Measurements from ENCODE around the gene C5orf34.
"Not testable (repeated sequence)": the region's sequence is repeated elsewhere in the genome, so short reads cannot be mapped to it uniquely, and the experiment has no call there.

C5orf34 gene

DNA sequence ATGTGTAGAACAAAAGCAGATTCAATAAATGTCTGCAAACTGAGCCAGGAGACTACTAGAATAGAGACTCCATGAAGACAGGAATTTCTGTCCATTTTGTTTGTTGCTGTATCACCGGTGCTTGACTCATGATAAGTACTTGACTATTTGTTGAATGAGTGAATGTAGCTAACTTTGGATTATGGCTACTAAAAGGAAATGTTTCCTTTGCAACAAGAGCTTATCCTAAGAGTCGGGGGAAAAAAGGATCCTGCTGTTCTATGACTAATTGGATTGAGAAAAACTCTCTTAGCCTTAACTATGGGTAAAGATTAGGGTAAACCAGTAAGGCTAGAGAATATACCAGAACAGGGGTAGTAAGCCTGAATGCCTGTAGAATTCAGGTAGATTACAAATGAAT, 38.4 kb upstream of the C5orf34 start:
- Histone ChIP-seq H3K4me1 (ENCODE audit: control insufficient read depth, insufficient read depth, low read length) (no peaks in the 10 kb centered on the region), H3K4me3 (ENCODE audit: low read length) (no peak overlapping the region), H3K27me3 (ENCODE audit: control insufficient read depth, insufficient read depth, low read length) (0 out of 2 replicates have a peak, but pooled peaks cover 2% of the 10 kb centered on the region), H3K27ac (ENCODE audit: low read length) (no peak overlapping the region), H3K9me3 (ENCODE audit: control insufficient read depth, insufficient read depth, low read length) (no peaks in the 10 kb centered on the region), H3K36me3 (ENCODE audit: control insufficient read depth, insufficient read depth, low read length) (no peaks in the 10 kb centered on the region; the same call in 1 of the 2 replicates)
- WGBS (ENCODE audit: insufficient coverage, insufficient read length), result no CpG with 5 or more reads among the region's 2 CpGs
- no peak for DNase-seq (ENCODE audit: low read depth, low spot score)

DNA sequence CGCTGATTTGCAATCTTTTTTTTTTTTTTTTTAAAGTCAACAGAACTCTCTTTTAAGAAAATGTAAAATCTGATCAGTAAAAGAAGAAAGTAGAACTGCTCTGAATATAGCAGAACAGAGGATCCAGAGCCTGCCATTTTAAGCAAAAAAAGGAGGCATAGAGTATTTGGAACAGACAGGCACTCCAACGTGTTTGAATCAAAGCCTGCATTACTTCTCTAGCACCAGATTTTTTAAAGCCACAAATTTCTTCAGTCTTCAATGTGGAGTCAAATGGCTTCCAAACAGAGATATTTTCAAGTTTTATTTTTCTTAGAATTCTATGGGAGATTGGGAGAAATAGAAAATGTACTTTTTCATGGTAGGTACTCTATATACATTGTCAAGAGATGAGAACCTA, 36.8 kb upstream of the C5orf34 start:
- H3K36me3 ChIP-seq (ENCODE audit: control insufficient read depth, insufficient read depth, low read length), result peaks cover under 1% of the 10 kb centered on the region; the same call in 1 of the 2 replicates
- DNase-seq (ENCODE audit: low read depth, low spot score), result no peak
- no peaks in the 10 kb centered on the region for H3K27me3 ChIP-seq (ENCODE audit: control insufficient read depth, insufficient read depth, low read length)
- H3K27ac ChIP-seq (ENCODE audit: low read length), result no peak overlapping the region
- WGBS (ENCODE audit: insufficient coverage, insufficient read length), result no CpG with 5 or more reads among the region's 2 CpGs
- no peak overlapping the region for H3K4me3 ChIP-seq (ENCODE audit: low read length)
- no peaks in the 10 kb centered on the region for H3K4me1 ChIP-seq (ENCODE audit: control insufficient read depth, insufficient read depth, low read length)
- H3K9me3 ChIP-seq (ENCODE audit: control insufficient read depth, insufficient read depth, low read length), result no peaks in the 10 kb centered on the region

DNA sequence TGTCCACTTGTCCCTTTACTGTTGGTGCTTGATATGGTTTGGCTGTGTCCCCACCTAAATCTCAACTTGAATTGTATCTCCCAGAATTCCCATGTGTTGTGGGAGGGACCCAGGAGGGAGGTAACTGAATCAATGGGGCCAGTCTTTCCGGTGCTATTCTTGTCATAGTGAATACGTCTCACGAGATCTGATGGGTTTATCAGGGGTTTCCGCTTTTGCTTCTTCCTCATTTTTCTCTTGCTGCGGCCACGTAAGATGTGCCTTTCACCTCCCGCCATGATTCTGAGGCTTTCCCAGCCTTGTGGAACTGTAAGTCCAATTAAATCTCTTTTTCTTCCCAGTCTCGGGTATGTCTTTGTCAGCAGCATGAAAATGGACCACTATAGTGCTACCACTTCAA, 34.3 kb upstream of the C5orf34 start:
- not testable (repeated sequence) for H3K4me1 ChIP-seq (ENCODE audit: control insufficient read depth, insufficient read depth, low read length); H3K27me3 ChIP-seq (ENCODE audit: control insufficient read depth, insufficient read depth, low read length); H3K9me3 ChIP-seq (ENCODE audit: control insufficient read depth, insufficient read depth, low read length); H3K27ac ChIP-seq (ENCODE audit: low read length); H3K4me3 ChIP-seq (ENCODE audit: low read length); DNase-seq (ENCODE audit: low read depth, low spot score)
- H3K36me3 ChIP-seq (ENCODE audit: control insufficient read depth, insufficient read depth, low read length), result peaks cover 11% of the 10 kb centered on the region; the same call in 1 of the 2 replicates
- WGBS (ENCODE audit: insufficient coverage, insufficient read length), result no CpG with 5 or more reads among the region's 8 CpGs

DNA sequence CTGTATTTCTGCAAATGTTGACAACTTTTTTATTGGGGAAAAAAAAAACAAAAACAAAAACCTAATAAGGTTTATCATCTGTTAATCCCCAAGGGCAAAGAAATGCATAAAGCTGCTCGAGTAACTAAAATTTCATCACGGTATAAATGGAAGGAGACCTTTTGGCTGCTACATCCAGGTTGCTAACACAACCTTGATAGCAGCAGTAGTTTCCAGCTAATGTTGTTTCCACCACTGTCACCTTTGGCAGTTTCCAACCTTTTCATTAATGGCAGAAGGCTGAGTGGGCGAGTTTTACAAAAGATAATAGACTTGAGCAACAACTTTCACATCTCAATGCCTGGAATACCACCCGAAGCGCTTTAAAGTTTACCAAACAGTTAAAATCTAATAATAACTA, 33.4 kb upstream of the C5orf34 start:
- Histone ChIP-seq H3K9me3 (ENCODE audit: control insufficient read depth, insufficient read depth, low read length) (no peaks in the 10 kb centered on the region), H3K4me1 (ENCODE audit: control insufficient read depth, insufficient read depth, low read length) (no peaks in the 10 kb centered on the region), H3K36me3 (ENCODE audit: control insufficient read depth, insufficient read depth, low read length) (peaks cover 11% of the 10 kb centered on the region; the same call in 1 of the 2 replicates), H3K27ac (ENCODE audit: low read length) (no peak overlapping the region), H3K27me3 (ENCODE audit: control insufficient read depth, insufficient read depth, low read length) (no peaks in the 10 kb centered on the region), H3K4me3 (ENCODE audit: low read length) (no peak overlapping the region)
- no CpG with 5 or more reads among the region's 5 CpGs for WGBS (ENCODE audit: insufficient coverage, insufficient read length)
- no peak for DNase-seq (ENCODE audit: low read depth, low spot score)

DNA sequence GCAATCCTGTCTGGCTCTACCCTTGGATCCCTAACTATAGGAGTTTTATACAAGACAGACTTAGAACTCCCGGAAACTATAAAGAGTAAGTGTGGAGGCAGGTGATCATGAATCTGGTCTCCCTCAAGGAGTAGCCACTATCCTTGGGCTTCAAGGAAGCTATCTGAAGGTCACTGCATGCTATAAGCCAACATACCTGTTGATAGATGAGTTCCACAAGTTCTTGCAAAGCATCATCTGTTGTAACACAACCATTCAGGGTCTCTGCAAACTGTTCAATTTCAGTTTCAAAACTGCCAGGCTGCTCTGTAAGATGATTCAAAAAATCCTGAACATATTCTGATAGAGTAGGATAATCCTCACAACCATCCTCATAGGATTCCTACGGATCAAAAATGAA, 32.6 kb upstream of the C5orf34 start:
- no peak overlapping the region for H3K27ac ChIP-seq (ENCODE audit: low read length)
- WGBS (ENCODE audit: insufficient coverage, insufficient read length), result no CpG with 5 or more reads among the region's 2 CpGs
- no peaks in the 10 kb centered on the region for H3K4me1 ChIP-seq (ENCODE audit: control insufficient read depth, insufficient read depth, low read length)
- H3K4me3 ChIP-seq (ENCODE audit: low read length), result no peak overlapping the region
- no peaks in the 10 kb centered on the region for H3K9me3 ChIP-seq (ENCODE audit: control insufficient read depth, insufficient read depth, low read length)
- H3K27me3 ChIP-seq (ENCODE audit: control insufficient read depth, insufficient read depth, low read length), result no peaks in the 10 kb centered on the region
- DNase-seq (ENCODE audit: low read depth, low spot score), result no peak
- H3K36me3 ChIP-seq (ENCODE audit: control insufficient read depth, insufficient read depth, low read length), result peaks cover 11% of the 10 kb centered on the region; the same call in 1 of the 2 replicates

DNA sequence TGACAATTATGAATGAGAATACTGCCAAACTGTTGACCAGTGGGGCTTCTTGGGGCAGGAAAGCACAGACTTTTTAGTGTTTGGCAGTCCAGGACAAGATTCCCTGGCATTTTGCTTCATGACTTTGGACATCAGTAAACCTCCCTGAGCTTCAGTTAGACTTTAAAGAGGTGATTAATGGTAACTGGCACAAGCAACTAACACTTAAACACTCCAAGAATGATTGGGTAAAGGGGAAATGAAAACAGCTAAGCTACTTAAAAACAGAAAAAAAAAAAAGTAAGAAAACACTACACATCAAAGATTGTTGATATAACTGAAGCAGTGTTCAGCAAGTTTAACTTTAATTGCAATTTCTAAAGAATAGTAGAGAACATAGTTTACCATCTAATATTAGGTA, 28.5 kb upstream of the C5orf34 start:
- Histone ChIP-seq H3K4me1 (ENCODE audit: control insufficient read depth, insufficient read depth, low read length) (no peaks in the 10 kb centered on the region), H3K36me3 (ENCODE audit: control insufficient read depth, insufficient read depth, low read length) (peaks cover 13% of the 10 kb centered on the region; the same call in 1 of the 2 replicates), H3K4me3 (ENCODE audit: low read length) (no peak overlapping the region), H3K27ac (ENCODE audit: low read length) (no peak overlapping the region), H3K27me3 (ENCODE audit: control insufficient read depth, insufficient read depth, low read length) (no peaks in the 10 kb centered on the region), H3K9me3 (ENCODE audit: control insufficient read depth, insufficient read depth, low read length) (no peaks in the 10 kb centered on the region)
- DNase-seq (ENCODE audit: low read depth, low spot score), result no peak

DNA sequence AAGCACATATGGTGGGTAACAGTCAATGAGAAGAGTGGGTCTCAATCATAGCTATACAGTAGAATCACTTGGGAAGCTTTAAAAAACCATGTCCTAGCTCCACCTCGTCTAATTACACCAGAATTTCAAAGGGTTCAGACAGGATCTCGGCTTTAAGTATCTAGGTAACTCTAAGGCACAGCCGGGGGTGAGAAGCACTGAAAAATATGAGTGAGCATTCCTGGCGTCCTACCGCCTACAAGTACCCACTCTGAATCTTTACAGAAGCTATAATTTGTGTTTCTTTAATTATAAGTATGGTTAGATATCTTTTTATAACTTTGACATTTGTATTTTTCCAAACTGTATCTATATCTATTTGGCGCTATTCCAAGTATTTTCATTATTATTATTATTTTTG, 25.8 kb upstream of the C5orf34 start:
- Histone ChIP-seq H3K4me1 (ENCODE audit: control insufficient read depth, insufficient read depth, low read length) (no peaks in the 10 kb centered on the region), H3K4me3 (ENCODE audit: low read length) (no peak overlapping the region), H3K27ac (ENCODE audit: low read length) (no peak overlapping the region), H3K36me3 (ENCODE audit: control insufficient read depth, insufficient read depth, low read length) (peaks cover 9% of the 10 kb centered on the region; the same call in 1 of the 2 replicates), H3K9me3 (ENCODE audit: control insufficient read depth, insufficient read depth, low read length) (no peaks in the 10 kb centered on the region), H3K27me3 (ENCODE audit: control insufficient read depth, insufficient read depth, low read length) (no peaks in the 10 kb centered on the region)
- DNase-seq (ENCODE audit: low read depth, low spot score), result no peak
- no CpG with 5 or more reads among the region's 6 CpGs for WGBS (ENCODE audit: insufficient coverage, insufficient read length)

DNA sequence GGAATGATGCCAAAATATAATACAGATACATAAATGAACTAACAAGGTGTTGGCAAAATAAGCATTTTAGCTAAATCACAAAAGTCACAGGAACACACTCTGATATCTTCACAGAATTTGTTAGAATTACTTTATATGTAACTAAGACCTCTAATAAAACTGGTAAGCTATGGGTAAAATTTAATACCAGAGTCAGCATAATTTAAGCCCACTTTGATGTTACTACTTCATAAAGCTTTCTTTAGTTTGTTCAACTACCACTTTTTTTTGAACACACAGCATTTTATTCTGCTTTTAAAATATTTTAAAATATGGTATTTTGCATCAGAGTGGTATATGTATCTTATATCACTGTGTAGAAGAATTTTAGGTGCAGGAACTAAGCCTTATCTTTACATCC, 22.0 kb upstream of the C5orf34 start:
- Histone ChIP-seq H3K9me3 (ENCODE audit: control insufficient read depth, insufficient read depth, low read length) (no peaks in the 10 kb centered on the region), H3K4me1 (ENCODE audit: control insufficient read depth, insufficient read depth, low read length) (no peaks in the 10 kb centered on the region), H3K27me3 (ENCODE audit: control insufficient read depth, insufficient read depth, low read length) (no peaks in the 10 kb centered on the region), H3K36me3 (ENCODE audit: control insufficient read depth, insufficient read depth, low read length) (peaks cover 10% of the 10 kb centered on the region; the same call in 1 of the 2 replicates), H3K27ac (ENCODE audit: low read length) (no peak overlapping the region), H3K4me3 (ENCODE audit: low read length) (no peak overlapping the region)
- no peak for DNase-seq (ENCODE audit: low read depth, low spot score)

DNA sequence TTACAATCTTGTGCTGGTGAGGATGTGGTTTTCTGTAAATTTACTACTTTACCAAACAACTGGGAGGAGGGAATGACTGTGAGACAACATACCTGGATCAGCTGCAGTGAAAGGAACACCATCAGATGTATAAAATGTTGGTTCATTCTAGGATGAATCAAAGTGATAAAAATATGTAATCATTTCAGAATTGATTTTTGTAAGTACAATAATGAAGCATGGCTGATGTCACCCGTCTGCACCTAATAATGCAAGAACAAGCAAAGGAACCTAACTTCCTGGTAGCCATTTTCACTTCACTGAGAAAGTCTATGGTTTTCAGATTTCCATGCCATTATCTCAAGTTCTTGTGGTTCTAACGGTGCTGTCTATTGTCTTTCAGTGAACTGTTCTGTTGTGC, 18.7 kb upstream of the C5orf34 start:
- H3K9me3 ChIP-seq (ENCODE audit: control insufficient read depth, insufficient read depth, low read length), result no peaks in the 10 kb centered on the region
- no peak overlapping the region for H3K27ac ChIP-seq (ENCODE audit: low read length)
- H3K4me3 ChIP-seq (ENCODE audit: low read length), result no peak overlapping the region
- H3K4me1 ChIP-seq (ENCODE audit: control insufficient read depth, insufficient read depth, low read length), result no peaks in the 10 kb centered on the region
- H3K27me3 ChIP-seq (ENCODE audit: control insufficient read depth, insufficient read depth, low read length), result no peaks in the 10 kb centered on the region
- DNase-seq (ENCODE audit: low read depth, low spot score), result no peak
- no CpG with 5 or more reads among the region's 2 CpGs for WGBS (ENCODE audit: insufficient coverage, insufficient read length)
- H3K36me3 ChIP-seq (ENCODE audit: control insufficient read depth, insufficient read depth, low read length), result peaks cover 13% of the 10 kb centered on the region; the same call in 1 of the 2 replicates

DNA sequence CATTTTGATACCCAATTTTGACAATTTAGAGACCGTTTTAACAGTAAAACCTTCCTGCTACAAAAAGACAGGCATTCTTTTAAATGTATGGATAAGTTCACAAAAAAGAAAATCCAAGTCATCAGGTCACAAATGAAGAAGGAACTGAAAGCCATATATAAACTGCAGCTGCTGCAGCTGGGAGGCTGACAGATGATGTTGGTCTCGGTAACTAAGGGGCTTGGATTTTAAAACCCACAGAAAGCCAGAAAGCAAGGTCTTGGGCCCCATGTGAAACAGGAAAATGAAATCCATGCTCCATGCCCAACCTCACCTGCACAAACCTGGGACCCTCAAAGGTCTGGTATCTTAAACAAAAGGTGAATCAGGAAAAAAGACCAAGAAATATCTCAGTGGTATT, 15.7 kb upstream of the C5orf34 start:
- no peaks in the 10 kb centered on the region for H3K4me1 ChIP-seq (ENCODE audit: control insufficient read depth, insufficient read depth, low read length)
- peaks cover 13% of the 10 kb centered on the region; the same call in 1 of the 2 replicates for H3K36me3 ChIP-seq (ENCODE audit: control insufficient read depth, insufficient read depth, low read length)
- no peak for DNase-seq (ENCODE audit: low read depth, low spot score)
- WGBS (ENCODE audit: insufficient coverage, insufficient read length), result no CpG with 5 or more reads among the region's 2 CpGs
- H3K27ac ChIP-seq (ENCODE audit: low read length), result no peak overlapping the region
- no peaks in the 10 kb centered on the region for H3K9me3 ChIP-seq (ENCODE audit: control insufficient read depth, insufficient read depth, low read length)
- no peaks in the 10 kb centered on the region for H3K27me3 ChIP-seq (ENCODE audit: control insufficient read depth, insufficient read depth, low read length)
- no peak overlapping the region for H3K4me3 ChIP-seq (ENCODE audit: low read length)

DNA sequence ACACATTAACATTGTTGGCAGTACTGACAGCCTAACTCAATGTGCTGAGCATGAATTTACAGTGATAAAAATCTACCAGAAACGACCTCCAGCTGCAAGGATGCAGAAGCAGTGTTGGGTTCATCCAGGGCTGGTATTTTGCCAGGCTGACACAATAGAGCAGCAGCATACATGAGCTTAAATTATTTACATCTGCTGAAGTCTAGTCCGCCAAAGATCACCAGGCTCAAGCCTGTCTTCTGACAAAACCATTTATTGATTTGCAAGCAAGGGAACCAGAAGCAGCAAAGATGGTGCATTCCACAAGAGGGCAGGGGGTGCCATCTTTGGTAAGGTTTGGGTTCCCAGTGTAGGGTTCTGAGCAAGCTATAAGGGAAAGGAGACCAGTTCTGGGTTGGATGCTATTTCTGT, 8.7 kb upstream of the C5orf34 start:
- no peaks in the 10 kb centered on the region for H3K27me3 ChIP-seq (ENCODE audit: control insufficient read depth, insufficient read depth, low read length)
- no peaks in the 10 kb centered on the region for H3K4me1 ChIP-seq (ENCODE audit: control insufficient read depth, insufficient read depth, low read length)
- WGBS (ENCODE audit: insufficient coverage, insufficient read length), result no CpG with 5 or more reads among the region's 2 CpGs
- DNase-seq (ENCODE audit: low read depth, low spot score), result no peak
- H3K36me3 ChIP-seq (ENCODE audit: control insufficient read depth, insufficient read depth, low read length), result peaks cover 4% of the 10 kb centered on the region; the same call in 1 of the 2 replicates
- H3K27ac ChIP-seq (ENCODE audit: low read length), result no peak overlapping the region
- no peak overlapping the region for H3K4me3 ChIP-seq (ENCODE audit: low read length)
- no peaks in the 10 kb centered on the region for H3K9me3 ChIP-seq (ENCODE audit: control insufficient read depth, insufficient read depth, low read length)

All from iPS DF 6.9 (cell line).